ENCODE results near the gene ROR1. TPM values are rescaled to one million over a fixed set of nuclear protein-coding genes. Genes with fewer than 3 reads are reported as not detected.

Gene ROR1
- total RNA-seq, 1 donor from 2014 or later = 30.3 TPM

DNA sequence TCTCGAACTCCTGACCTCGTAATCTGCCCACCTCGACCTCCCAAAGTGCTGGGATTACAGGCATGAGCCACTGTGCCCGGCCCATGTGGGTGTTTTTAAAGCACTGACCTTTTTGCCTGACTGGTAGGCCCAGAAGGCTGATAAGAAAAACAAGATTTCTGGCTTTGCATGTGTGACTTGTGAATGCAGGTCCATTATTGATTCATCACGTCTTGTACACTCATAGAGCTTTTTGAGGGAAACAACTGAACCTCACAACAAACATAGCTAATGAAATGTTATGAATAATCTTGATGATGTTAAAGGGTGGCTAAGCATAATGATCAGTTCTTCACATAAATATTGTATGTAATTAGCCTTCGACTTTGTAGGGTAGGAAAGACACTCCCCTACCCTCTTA lies 288.7 kb downstream of the ROR1 start:
- no peaks in the 10 kb centered on the region for H4K20me1 ChIP-seq (ENCODE audit: low read depth)
- peaks cover 16% of the 10 kb centered on the region for H3K36me3 Mint-ChIP-seq
- no peak overlapping the region for H3K4me2 ChIP-seq
- H3K36me3 ChIP-seq = no peaks in the 10 kb centered on the region
- no peak overlapping the region for H3K4me3 ChIP-seq
- no peaks in the 10 kb centered on the region for H3K9me3 ChIP-seq (ENCODE audit: low read depth)
- no peak overlapping the region for H3K27ac Mint-ChIP-seq
- H3K4me1 ChIP-seq = peaks cover 8% of the 10 kb centered on the region
- TF ChIP-seq EZH2 (IDR thresholded peaks at IDR 0.05) (no peak), CTCF (IDR thresholded peaks at IDR 0.05) (no peak), EZH2phosphoT487 (IDR thresholded peaks at IDR 0.05) (no peak)
- peaks cover 10% of the 10 kb centered on the region for H3K79me2 ChIP-seq (ENCODE audit: low read depth)
- no peaks in the 10 kb centered on the region for H3F3A ChIP-seq (ENCODE audit: low read depth)
- H3K27ac ChIP-seq = no peak overlapping the region
- H3K27me3 Mint-ChIP-seq (ENCODE audit: insufficient read depth, low read depth) = no peaks in the 10 kb centered on the region
- no peaks in the 10 kb centered on the region for H3K27me3 ChIP-seq
- H3K4me1 Mint-ChIP-seq = peaks cover 5% of the 10 kb centered on the region
- H2AFZ ChIP-seq (replicated peaks) = no peak overlapping the region
- no peak overlapping the region for H3K4me3 Mint-ChIP-seq
- DNase-seq (ENCODE audit: low spot score) = no peak
- H3K9ac ChIP-seq = no peak overlapping the region
- H3K9me3 Mint-ChIP-seq = peaks cover 11% of the 10 kb centered on the region

DNA sequence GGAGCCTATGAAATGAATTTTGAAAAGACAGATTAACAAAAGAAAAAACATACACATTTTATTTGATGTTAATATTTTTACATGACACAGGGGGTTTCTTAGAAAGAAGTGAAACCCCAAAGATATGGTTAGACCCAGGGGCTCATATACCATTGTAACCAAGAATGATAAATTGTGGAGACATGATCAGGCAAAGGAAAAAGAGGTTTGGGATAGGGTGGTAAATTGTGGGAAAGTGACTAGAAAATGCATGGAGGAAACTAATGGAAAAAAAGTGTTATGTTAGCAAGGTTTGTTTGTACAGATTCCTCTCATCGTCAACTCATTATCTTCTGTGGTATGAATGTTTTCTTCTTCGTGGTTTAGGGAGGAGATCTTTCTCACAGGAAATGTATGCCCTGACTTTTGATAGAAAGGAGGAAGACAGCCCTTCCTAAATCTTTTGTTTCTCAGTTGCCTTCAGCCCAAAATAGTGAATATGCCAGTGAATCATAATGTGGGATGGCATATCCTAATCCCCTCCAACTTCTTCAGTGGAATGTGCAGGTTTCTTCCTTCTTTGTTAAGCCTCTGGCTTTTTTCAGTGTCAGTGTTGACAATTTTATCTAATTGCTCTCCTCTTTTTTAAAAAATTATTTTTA lies 289.2 kb downstream of the ROR1 start:
- H3K36me3 Mint-ChIP-seq = peaks cover 11% of the 10 kb centered on the region
- Histone ChIP-seq H3K4me3 (no peak overlapping the region), H2AFZ (replicated peaks) (no peak overlapping the region), H3K36me3 (no peaks in the 10 kb centered on the region), H3F3A (ENCODE audit: low read depth) (no peaks in the 10 kb centered on the region), H3K79me2 (ENCODE audit: low read depth) (peaks cover 10% of the 10 kb centered on the region), H3K27me3 (no peaks in the 10 kb centered on the region), H3K27ac (no peak overlapping the region), H4K20me1 (ENCODE audit: low read depth) (no peaks in the 10 kb centered on the region), H3K9ac (no peak overlapping the region), H3K4me1 (peaks cover 8% of the 10 kb centered on the region), H3K9me3 (ENCODE audit: low read depth) (no peaks in the 10 kb centered on the region), H3K4me2 (no peak overlapping the region)
- H3K9me3 Mint-ChIP-seq = peaks cover 6% of the 10 kb centered on the region
- TF ChIP-seq CTCF (IDR thresholded peaks at IDR 0.05) = no peak
- TF ChIP-seq EZH2 (IDR thresholded peaks at IDR 0.05) = no peak
- TF ChIP-seq EZH2phosphoT487 (IDR thresholded peaks at IDR 0.05) = no peak
- no peak for DNase-seq (ENCODE audit: low spot score)
- peaks cover 5% of the 10 kb centered on the region for H3K4me1 Mint-ChIP-seq
- no peaks in the 10 kb centered on the region for H3K27me3 Mint-ChIP-seq (ENCODE audit: insufficient read depth, low read depth)
- H3K4me3 Mint-ChIP-seq = no peak overlapping the region
- H3K27ac Mint-ChIP-seq = no peak overlapping the region

- Histone ChIP-seq H3K4me3 (no peak overlapping the region), H3K9ac (no peak overlapping the region), H3F3A (ENCODE audit: low read depth) (no peaks in the 10 kb centered on the region), H3K36me3 (no peaks in the 10 kb centered on the region), H3K79me2 (ENCODE audit: low read depth) (peaks cover 14% of the 10 kb centered on the region), H2AFZ (replicated peaks) (no peak overlapping the region), H3K27ac (no peak overlapping the region), H3K4me1 (peaks cover 14% of the 10 kb centered on the region), H3K4me2 (no peak overlapping the region), H4K20me1 (ENCODE audit: low read depth) (no peaks in the 10 kb centered on the region), H3K9me3 (ENCODE audit: low read depth) (no peaks in the 10 kb centered on the region), H3K27me3 (no peaks in the 10 kb centered on the region)
- Mint-ChIP-seq H3K36me3 (peaks cover 2% of the 10 kb centered on the region), H3K4me3 (no peak overlapping the region), H3K4me1 (peaks cover 14% of the 10 kb centered on the region), H3K9me3 (no peaks in the 10 kb centered on the region), H3K27ac (no peak overlapping the region), H3K27me3 (ENCODE audit: insufficient read depth, low read depth) (no peaks in the 10 kb centered on the region)
- TF ChIP-seq EZH2 (IDR thresholded peaks at IDR 0.05) (no peak), CTCF (IDR thresholded peaks at IDR 0.05) (no peak), EZH2phosphoT487 (IDR thresholded peaks at IDR 0.05) (no peak)
- no peak for DNase-seq (ENCODE audit: low spot score)
Measured at GRCh38 chr1:64065571-64065970, 291.8 kb downstream of the ROR1 start.

Data from neural progenitor cell (in vitro differentiated cells).